Measurements from ENCODE around the gene TRAPPC3L. TPM values are rescaled to one million over a fixed set of nuclear protein-coding genes. Genes with fewer than 3 reads are reported as not detected.

The TRAPPC3L gene
- total and polyA plus RNA-seq, 2 of the 13 experiments (the other 11 are each of a cell fraction or from before 2014, with no cell fraction given): not detected

GRCh38 chr6:116491610-116492330, 53.7 kb downstream of the TRAPPC3L start:
- Histone ChIP-seq H3K27ac (ENCODE audit: extremely low read length, insufficient read depth, low read length) (no peak overlapping the region), H3K79me2 (ENCODE audit: insufficient read depth, low read length) (no peaks in the 10 kb centered on the region), H3K4me2 (ENCODE audit: low read depth, low read length) (no peak overlapping the region), H3K36me3 (replicated peaks in 1 of 2; ENCODE audit: control insufficient read depth in 1 of 2, insufficient read depth in 2 of 2, low read length in 2 of 2) (no peaks in the 10 kb centered on the region), H3K4me3 (replicated peaks in 1 of 3; ENCODE audit: insufficient read depth in 1 of 3, low read depth in 2 of 3, low read length in 3 of 3) (no peak overlapping the region), H3K27me3 (ENCODE audit: control insufficient read depth in 1 of 2, insufficient read depth in 2 of 2, low read length in 2 of 2) (peaks cover 0 to under 1% of the 10 kb centered on the region in 2 experiments; a peak in 1 of 5 replicates), H2AFZ (ENCODE audit: low read length) (peak overlapping the region; percentile 3), H3K9ac (ENCODE audit: insufficient read depth, low read depth, low read length) (no peak overlapping the region), H3K9me3 (ENCODE audit: low read length) (no peaks in the 10 kb centered on the region), H3K4me1 (ENCODE audit: insufficient read depth, low read length) (no peaks in the 10 kb centered on the region; the same call in 1 of the 2 replicates), H4K20me1 (ENCODE audit: insufficient read depth, low read length) (no peaks in the 10 kb centered on the region)
- POLR2A ChIA-PET: no interaction called here
- DNase-seq (ENCODE audit: low spot score) (no peak), FAIRE-seq (peak; percentile 8), ATAC-seq (no peak)
- WGBS (ENCODE audit: low lambda C conversion rate): 0% methylated on average over 1 of the region's 1 CpG
- TF ChIP-seq KLF16 (CRISPR knock-in tag; IDR thresholded peaks at IDR 0.05): no peak
- TF ChIP-seq CENPX (CRISPR knock-in tag; IDR thresholded peaks at IDR 0.05): no peak
- no peak for TF ChIP-seq LCORL (IDR thresholded peaks at IDR 0.05)
- TF ChIP-seq LCORL (CRISPR knock-in tag; IDR thresholded peaks at IDR 0.05): no peak
- TF ChIP-seq PCBP1 (IDR thresholded peaks at IDR 0.05; ENCODE audit: borderline replicate concordance, low read depth, low read length): no peak
- no peak for TF ChIP-seq NBN (conservative IDR thresholded peaks at IDR 0.05)
- no peak for TF ChIP-seq ZNF563 (CRISPR knock-in tag; IDR thresholded peaks at IDR 0.05)
- TF ChIP-seq, protein P1, sequence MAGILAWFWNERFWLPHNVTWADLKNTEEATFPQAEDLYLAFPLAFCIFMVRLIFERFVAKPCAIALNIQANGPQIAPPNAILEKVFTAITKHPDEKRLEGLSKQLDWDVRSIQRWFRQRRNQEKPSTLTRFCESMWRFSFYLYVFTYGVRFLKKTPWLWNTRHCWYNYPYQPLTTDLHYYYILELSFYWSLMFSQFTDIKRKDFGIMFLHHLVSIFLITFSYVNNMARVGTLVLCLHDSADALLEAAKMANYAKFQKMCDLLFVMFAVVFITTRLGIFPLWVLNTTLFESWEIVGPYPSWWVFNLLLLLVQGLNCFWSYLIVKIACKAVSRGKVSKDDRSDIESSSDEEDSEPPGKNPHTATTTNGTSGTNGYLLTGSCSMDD (CRISPR knock-in tag; IDR thresholded peaks at IDR 0.05): no peak
- no peak for TF ChIP-seq HHEX (CRISPR knock-in tag; IDR thresholded peaks at IDR 0.05)
- no peak for TF ChIP-seq SNAPC5 (CRISPR knock-in tag; IDR thresholded peaks at IDR 0.05; ENCODE audit: borderline replicate concordance)
- no peak for TF ChIP-seq ZBTB20 (CRISPR knock-in tag; IDR thresholded peaks at IDR 0.05; ENCODE audit: borderline replicate concordance, low read depth)
- no peak for TF ChIP-seq JDP2 (CRISPR knock-in tag; IDR thresholded peaks at IDR 0.05; ENCODE audit: borderline replicate concordance)
- no peak for TF ChIP-seq CCAR2 (optimal IDR thresholded peaks at IDR 0.05; ENCODE audit: low read depth, low read length)
- TF ChIP-seq FOXK2 (IDR thresholded peaks at IDR 0.05): no peak
- no peak for TF ChIP-seq SRY (CRISPR knock-in tag; IDR thresholded peaks at IDR 0.05)
- no peak for TF ChIP-seq CHD4 (IDR thresholded peaks at IDR 0.05; ENCODE audit: borderline replicate concordance, low read length)
- TF ChIP-seq, protein P2, sequence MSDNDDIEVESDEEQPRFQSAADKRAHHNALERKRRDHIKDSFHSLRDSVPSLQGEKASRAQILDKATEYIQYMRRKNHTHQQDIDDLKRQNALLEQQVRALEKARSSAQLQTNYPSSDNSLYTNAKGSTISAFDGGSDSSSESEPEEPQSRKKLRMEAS (IDR thresholded peaks at IDR 0.05): no peak
- TF ChIP-seq ZBTB44 (CRISPR knock-in tag; IDR thresholded peaks at IDR 0.05): no peak
- TF ChIP-seq, protein P3, sequence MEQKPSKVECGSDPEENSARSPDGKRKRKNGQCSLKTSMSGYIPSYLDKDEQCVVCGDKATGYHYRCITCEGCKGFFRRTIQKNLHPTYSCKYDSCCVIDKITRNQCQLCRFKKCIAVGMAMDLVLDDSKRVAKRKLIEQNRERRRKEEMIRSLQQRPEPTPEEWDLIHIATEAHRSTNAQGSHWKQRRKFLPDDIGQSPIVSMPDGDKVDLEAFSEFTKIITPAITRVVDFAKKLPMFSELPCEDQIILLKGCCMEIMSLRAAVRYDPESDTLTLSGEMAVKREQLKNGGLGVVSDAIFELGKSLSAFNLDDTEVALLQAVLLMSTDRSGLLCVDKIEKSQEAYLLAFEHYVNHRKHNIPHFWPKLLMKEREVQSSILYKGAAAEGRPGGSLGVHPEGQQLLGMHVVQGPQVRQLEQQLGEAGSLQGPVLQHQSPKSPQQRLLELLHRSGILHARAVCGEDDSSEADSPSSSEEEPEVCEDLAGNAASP (CRISPR knock-in tag; IDR thresholded peaks at IDR 0.05; ENCODE audit: borderline replicate concordance): no peak
- TF ChIP-seq MAFG (CRISPR knock-in tag; IDR thresholded peaks at IDR 0.05): no peak
- no peak for TF ChIP-seq ZNF432 (CRISPR knock-in tag; IDR thresholded peaks at IDR 0.05; ENCODE audit: borderline replicate concordance)
- CTCF ChIA-PET (ENCODE audit: low intra/inter-chr PET ratio, low total read pairs): no interaction called here
- in situ Hi-C loops (cut with HindIII; ENCODE audit: extremely low pct_ligation_motif_present, low pct_unique_long_range_greater_than_20kb) (no loop called here), intact Hi-C loops (cut with micrococcal nuclease; ENCODE audit: unreplicated experiment) (no loop called here)
- no TSS peak for BruUV-seq (replicated peaks)

Measured in HepG2 (cell line).